Activated naive CD8-positive, alpha-beta T cell treated with anti-CD3 and anti-CD28 coated beads, Interleukin-2, amount 10 ng/mL, durations not matched to agents 7 days and 5 days (primary cell): ENCODE measurements around the gene DNAH12. TPM values are rescaled to one million over a fixed set of nuclear protein-coding genes. Genes with fewer than 3 reads are reported as not detected.

Experiments used
- ATAC-seq: fragments of 150-1000 bp; cut with Tn5 transposase; one replicate; pipeline ENCODE4 v1.10.0; 2021; ENCODE audit warnings: low read depth, moderate library complexity
- POLR2A ChIA-PET: fragments of 350-600 bp; sonication (Branson Sonifier 250); formaldehyde crosslinking; loops from one replicate; lab custom pipeline; 2021; ENCODE audit warnings: antibody characterized with exemption; lab: Charles Lee
- DNase-seq: peaks from one replicate; pipeline ENCODE4 v3.0.0; 2021
- H3K27ac Mint-ChIP-seq: one replicate; pipeline ENCODE4 v1.8.0; 2022; ENCODE audit warnings: mild to moderate bottlenecking, mixed read lengths
- H3K27me3 Mint-ChIP-seq: one replicate; pipeline ENCODE4 v1.8.0; 2022; ENCODE audit warnings: mild to moderate bottlenecking, moderate library complexity, mixed read lengths
- H3K36me3 Mint-ChIP-seq: one replicate; pipeline ENCODE4 v1.8.0; 2021; ENCODE audit warnings: mild to moderate bottlenecking, mixed read lengths
- H3K4me1 Mint-ChIP-seq: one replicate; pipeline ENCODE4 v1.8.0; 2021; ENCODE audit warnings: mixed read lengths
- H3K4me3 Mint-ChIP-seq: one replicate; pipeline ENCODE4 v1.8.0; 2022; ENCODE audit warnings: mild to moderate bottlenecking, moderate library complexity, mixed read lengths
- H3K9me3 Mint-ChIP-seq: one replicate; pipeline ENCODE4 v1.8.0; 2021; ENCODE audit warnings: mixed read lengths
- total RNA-seq, 2 experiments: library from RNA; stranded (reverse); gene quantifications; one replicate each; pipeline ENCODE4 v1.2.3, GENCODE V29; 2021

DNAH12 gene
- total RNA-seq, 2 experiments from 2014 or later = 0.20 to 0.30 TPM

GRCh38 chr3:57298041-57298440, 246.1 kb downstream of the DNAH12 start:
- H3K36me3 Mint-ChIP-seq = no peaks in the 10 kb centered on the region
- no peaks in the 10 kb centered on the region for H3K4me1 Mint-ChIP-seq
- DNase-seq (no peak), ATAC-seq (no peak)
- H3K27me3 Mint-ChIP-seq = peaks cover 7% of the 10 kb centered on the region
- no peak overlapping the region for H3K4me3 Mint-ChIP-seq
- POLR2A ChIA-PET = no interaction called here
- H3K9me3 Mint-ChIP-seq = no peaks in the 10 kb centered on the region
- no peak overlapping the region for H3K27ac Mint-ChIP-seq

GRCh38 chr3:57292897-57293526, 251.1 kb downstream of the DNAH12 start:
- DNase-seq (no peak), ATAC-seq (no peak)
- POLR2A ChIA-PET = no interaction called here
- no peak overlapping the region for H3K4me3 Mint-ChIP-seq
- H3K4me1 Mint-ChIP-seq = no peaks in the 10 kb centered on the region
- peaks cover 14% of the 10 kb centered on the region for H3K27me3 Mint-ChIP-seq
- H3K9me3 Mint-ChIP-seq = no peaks in the 10 kb centered on the region
- no peaks in the 10 kb centered on the region for H3K36me3 Mint-ChIP-seq
- no peak overlapping the region for H3K27ac Mint-ChIP-seq

- H3K27ac Mint-ChIP-seq = no peak within 1 kb of the TSS
- no peaks in the 10 kb centered on the region for H3K36me3 Mint-ChIP-seq
- POLR2A ChIA-PET = no interaction called here
Measured at GRCh38 chr3:57292159-57292896, 251.8 kb downstream of the DNAH12 start, which contains the start of gene ASB14. ASB14 (minus strand) TSS chr3:57292685; CDS start chr3:57292033, 652 bp downstream.

GRCh38 chr3:57288403-57288802, 255.7 kb downstream of the DNAH12 start:
- H3K27me3 Mint-ChIP-seq = peaks cover 9% of the 10 kb centered on the region
- no peak overlapping the region for H3K27ac Mint-ChIP-seq
- no peak overlapping the region for H3K4me3 Mint-ChIP-seq
- DNase-seq (no peak), ATAC-seq (no peak)
- POLR2A ChIA-PET = interaction anchor here (0.6 kb wide), 1 partner anchor 25 kb away, joined by 4 read pairs; no protein-coding TSS in a partner anchor
- H3K9me3 Mint-ChIP-seq = no peaks in the 10 kb centered on the region
- H3K36me3 Mint-ChIP-seq = no peaks in the 10 kb centered on the region
- no peaks in the 10 kb centered on the region for H3K4me1 Mint-ChIP-seq

More at GRCh38 chr3:57292159-57292896, 251.8 kb downstream of the DNAH12 start, which contains the start of gene ASB14:
- Mint-ChIP-seq H3K27me3 (peaks cover 14% of the 10 kb centered on the region), H3K4me3 (no peak within 1 kb of the TSS), H3K9me3 (no peaks in the 10 kb centered on the region), H3K4me1 (no peaks in the 10 kb centered on the region)
- ATAC-seq (no peak), DNase-seq (no peak)

GRCh38 chr3:57287205-57287604, 256.9 kb downstream of the DNAH12 start:
- no peak for DNase-seq
- ATAC-seq = no peak
- Mint-ChIP-seq H3K27ac (no peak overlapping the region), H3K4me1 (no peaks in the 10 kb centered on the region), H3K27me3 (peaks cover 9% of the 10 kb centered on the region), H3K9me3 (no peaks in the 10 kb centered on the region), H3K36me3 (no peaks in the 10 kb centered on the region), H3K4me3 (no peak overlapping the region)
- POLR2A ChIA-PET = no interaction called here

- ATAC-seq = no peak
- no peaks in the 10 kb centered on the region for H3K27me3 Mint-ChIP-seq
- peaks cover 4% of the 10 kb centered on the region for H3K36me3 Mint-ChIP-seq
- no peak overlapping the region for H3K27ac Mint-ChIP-seq
- POLR2A ChIA-PET = no interaction called here
- no peak for DNase-seq
- H3K4me1 Mint-ChIP-seq = no peaks in the 10 kb centered on the region
- no peaks in the 10 kb centered on the region for H3K9me3 Mint-ChIP-seq
- no peak overlapping the region for H3K4me3 Mint-ChIP-seq
Measured at GRCh38 chr3:57283334-57283733, 260.8 kb downstream of the DNAH12 start.

GRCh38 chr3:57281715-57282114, 262.4 kb downstream of the DNAH12 start:
- Mint-ChIP-seq H3K27ac (no peak overlapping the region), H3K9me3 (no peaks in the 10 kb centered on the region), H3K4me3 (no peak overlapping the region), H3K27me3 (no peaks in the 10 kb centered on the region), H3K36me3 (peaks cover 8% of the 10 kb centered on the region), H3K4me1 (no peaks in the 10 kb centered on the region)
- DNase-seq (no peak), ATAC-seq (no peak)
- POLR2A ChIA-PET = no interaction called here

GRCh38 chr3:57279685-57280084, 264.5 kb downstream of the DNAH12 start:
- H3K4me1 Mint-ChIP-seq = no peaks in the 10 kb centered on the region
- POLR2A ChIA-PET = no interaction called here
- H3K27ac Mint-ChIP-seq = no peak overlapping the region
- H3K36me3 Mint-ChIP-seq = peaks cover 12% of the 10 kb centered on the region
- no peak overlapping the region for H3K4me3 Mint-ChIP-seq
- ATAC-seq (no peak), DNase-seq (no peak)
- no peaks in the 10 kb centered on the region for H3K9me3 Mint-ChIP-seq
- no peaks in the 10 kb centered on the region for H3K27me3 Mint-ChIP-seq

GRCh38 chr3:57278237-57278636, 265.9 kb downstream of the DNAH12 start:
- ATAC-seq = no peak
- POLR2A ChIA-PET = no interaction called here
- Mint-ChIP-seq H3K27ac (no peak overlapping the region), H3K27me3 (no peaks in the 10 kb centered on the region), H3K9me3 (no peaks in the 10 kb centered on the region), H3K36me3 (peaks cover 17% of the 10 kb centered on the region), H3K4me3 (no peak overlapping the region), H3K4me1 (no peaks in the 10 kb centered on the region)
- no peak for DNase-seq

- DNase-seq = no peak
Measured at GRCh38 chr3:57275393-57275792, 268.8 kb downstream of the DNAH12 start.

GRCh38 chr3:57274845-57275244, 269.3 kb downstream of the DNAH12 start:
- DNase-seq (no peak), ATAC-seq (no peak)
- peaks cover 27% of the 10 kb centered on the region for H3K36me3 Mint-ChIP-seq
- H3K9me3 Mint-ChIP-seq = no peaks in the 10 kb centered on the region
- H3K4me1 Mint-ChIP-seq = no peaks in the 10 kb centered on the region
- no peak overlapping the region for H3K27ac Mint-ChIP-seq
- no peak overlapping the region for H3K4me3 Mint-ChIP-seq
- POLR2A ChIA-PET = no interaction called here
- no peaks in the 10 kb centered on the region for H3K27me3 Mint-ChIP-seq

More at GRCh38 chr3:57275393-57275792, 268.8 kb downstream of the DNAH12 start:
- POLR2A ChIA-PET = no interaction called here
- H3K36me3 Mint-ChIP-seq = peaks cover 25% of the 10 kb centered on the region
- H3K4me3 Mint-ChIP-seq = no peak overlapping the region
- H3K27ac Mint-ChIP-seq = no peak overlapping the region
- H3K9me3 Mint-ChIP-seq = no peaks in the 10 kb centered on the region
- ATAC-seq = no peak
- H3K4me1 Mint-ChIP-seq = no peaks in the 10 kb centered on the region
- H3K27me3 Mint-ChIP-seq = no peaks in the 10 kb centered on the region

- Mint-ChIP-seq H3K27ac (no peak overlapping the region), H3K9me3 (peaks cover 3% of the 10 kb centered on the region), H3K27me3 (no peaks in the 10 kb centered on the region), H3K4me3 (no peak overlapping the region), H3K4me1 (no peaks in the 10 kb centered on the region), H3K36me3 (peaks cover 60% of the 10 kb centered on the region)
- DNase-seq (no peak), ATAC-seq (no peak)
- POLR2A ChIA-PET = no interaction called here
Measured at GRCh38 chr3:57268416-57268815, 275.7 kb downstream of the DNAH12 start.

- ATAC-seq = no peak
- H3K36me3 Mint-ChIP-seq = peaks cover 63% of the 10 kb centered on the region
- H3K4me1 Mint-ChIP-seq = no peaks in the 10 kb centered on the region
- H3K27me3 Mint-ChIP-seq = no peaks in the 10 kb centered on the region
- peaks cover 7% of the 10 kb centered on the region for H3K9me3 Mint-ChIP-seq
- H3K27ac Mint-ChIP-seq = no peak overlapping the region
- DNase-seq = no peak
- H3K4me3 Mint-ChIP-seq = no peak overlapping the region
- POLR2A ChIA-PET = no interaction called here
Measured at GRCh38 chr3:57261929-57262328, 282.2 kb downstream of the DNAH12 start.

- DNase-seq (no peak), ATAC-seq (no peak)
- Mint-ChIP-seq H3K9me3 (peaks cover 7% of the 10 kb centered on the region), H3K4me3 (no peak overlapping the region), H3K4me1 (no peaks in the 10 kb centered on the region), H3K36me3 (peaks cover 56% of the 10 kb centered on the region), H3K27me3 (no peaks in the 10 kb centered on the region), H3K27ac (no peak overlapping the region)
- POLR2A ChIA-PET = no interaction called here
Measured at GRCh38 chr3:57261119-57261518, 283.0 kb downstream of the DNAH12 start.
